ENCODE measurements around the gene COLQ. TPM values are rescaled to one million over a fixed set of nuclear protein-coding genes. Genes with fewer than 3 reads are reported as not detected.

COLQ gene
- total RNA-seq, 1 experiment from 2014 or later = 1.5 TPM

DNA sequence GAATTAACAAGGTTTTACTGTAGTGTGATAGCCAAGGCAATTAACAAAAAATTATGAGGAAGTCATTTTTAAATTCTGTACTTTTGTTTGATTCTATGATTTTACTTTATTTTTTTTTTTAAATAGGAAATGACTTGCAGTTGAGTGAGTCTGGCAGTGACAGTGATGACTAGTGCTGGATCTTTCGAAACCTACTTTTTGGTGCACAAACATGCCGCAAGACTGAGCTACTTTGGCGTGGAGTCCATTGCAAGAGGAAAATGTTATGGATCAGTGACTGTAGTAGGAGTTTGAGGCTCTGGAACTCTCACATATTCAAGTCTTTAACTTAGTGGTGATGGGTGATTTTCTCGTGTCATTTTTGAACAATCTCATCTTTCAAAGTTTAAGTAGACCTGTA, 82.5 kb downstream of the COLQ start:
- ChIA-PET POLR2A (ENCODE audit: unreplicated experiment) (no interaction called here), CTCF (no interaction called here)
- Histone ChIP-seq H3K79me2 (ENCODE audit: low read length) (no peaks in the 10 kb centered on the region), H3F3A (ENCODE audit: low read length, unreplicated experiment) (no peaks in the 10 kb centered on the region), H2AFZ (ENCODE audit: low read length) (no peak overlapping the region), H3K27ac (ENCODE audit: low read length) (no peak overlapping the region), H3K9me3 (ENCODE audit: low read length) (no peaks in the 10 kb centered on the region), H3K4me1 (ENCODE audit: insufficient read depth, low read length) (no peaks in the 10 kb centered on the region), H3K4me3 (ENCODE audit: low read length) (no peak overlapping the region), H4K20me1 (ENCODE audit: low read length) (no peaks in the 10 kb centered on the region), H3K36me3 (ENCODE audit: low read depth, low read length) (peaks cover 62% of the 10 kb centered on the region), H3K4me2 (ENCODE audit: low read length) (no peak overlapping the region), H3K9me2 (replicated peaks; ENCODE audit: low read length) (no peaks in the 10 kb centered on the region), H3K9ac (ENCODE audit: low read length) (no peak overlapping the region), H3K27me3 (ENCODE audit: low read length) (no peaks in the 10 kb centered on the region)
- TF ChIP-seq, protein P1, sequence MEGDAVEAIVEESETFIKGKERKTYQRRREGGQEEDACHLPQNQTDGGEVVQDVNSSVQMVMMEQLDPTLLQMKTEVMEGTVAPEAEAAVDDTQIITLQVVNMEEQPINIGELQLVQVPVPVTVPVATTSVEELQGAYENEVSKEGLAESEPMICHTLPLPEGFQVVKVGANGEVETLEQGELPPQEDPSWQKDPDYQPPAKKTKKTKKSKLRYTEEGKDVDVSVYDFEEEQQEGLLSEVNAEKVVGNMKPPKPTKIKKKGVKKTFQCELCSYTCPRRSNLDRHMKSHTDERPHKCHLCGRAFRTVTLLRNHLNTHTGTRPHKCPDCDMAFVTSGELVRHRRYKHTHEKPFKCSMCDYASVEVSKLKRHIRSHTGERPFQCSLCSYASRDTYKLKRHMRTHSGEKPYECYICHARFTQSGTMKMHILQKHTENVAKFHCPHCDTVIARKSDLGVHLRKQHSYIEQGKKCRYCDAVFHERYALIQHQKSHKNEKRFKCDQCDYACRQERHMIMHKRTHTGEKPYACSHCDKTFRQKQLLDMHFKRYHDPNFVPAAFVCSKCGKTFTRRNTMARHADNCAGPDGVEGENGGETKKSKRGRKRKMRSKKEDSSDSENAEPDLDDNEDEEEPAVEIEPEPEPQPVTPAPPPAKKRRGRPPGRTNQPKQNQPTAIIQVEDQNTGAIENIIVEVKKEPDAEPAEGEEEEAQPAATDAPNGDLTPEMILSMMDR (conservative IDR thresholded peaks at IDR 0.05; ENCODE audit: low read depth, low read length) = no peak
- no peak for TF ChIP-seq EZH2 (IDR thresholded peaks at IDR 0.05; ENCODE audit: low read length, unreplicated experiment)
- TF ChIP-seq EZH2phosphoT487 (IDR thresholded peaks at IDR 0.05; ENCODE audit: borderline replicate concordance, low read length) = no peak
- intact Hi-C loops (cut with micrococcal nuclease) = no loop called here
- no TSS peak for BruUV-seq (replicated peaks)
- ATAC-seq = no peak
- DNase-seq = no peak

DNA sequence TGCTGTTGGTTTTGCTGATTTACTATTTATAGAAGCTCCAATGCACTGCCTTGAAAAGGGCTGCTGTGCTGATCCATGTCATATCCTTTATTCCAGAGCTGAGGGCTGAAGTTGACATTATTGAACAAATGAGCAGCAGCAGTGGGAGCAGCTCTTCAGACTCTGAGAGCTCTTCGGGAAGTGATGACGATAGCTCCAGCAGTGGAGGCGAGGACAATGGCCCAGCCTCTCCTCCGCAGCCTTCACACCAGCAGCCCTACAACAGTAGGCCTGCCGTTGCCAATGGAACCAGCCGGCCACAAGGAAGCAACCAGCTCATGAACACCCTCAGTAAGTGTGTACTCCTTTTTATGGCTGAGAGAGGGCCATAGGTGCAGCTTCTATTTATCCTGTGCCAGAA, 85.3 kb downstream of the COLQ start:
- Histone ChIP-seq H3K27ac (ENCODE audit: low read length) (no peak overlapping the region), H3K9me3 (ENCODE audit: low read length) (no peaks in the 10 kb centered on the region), H3K9ac (ENCODE audit: low read length) (no peak overlapping the region), H3K4me3 (ENCODE audit: low read length) (no peak overlapping the region), H3K27me3 (ENCODE audit: low read length) (no peaks in the 10 kb centered on the region), H2AFZ (ENCODE audit: low read length) (no peak overlapping the region), H4K20me1 (ENCODE audit: low read length) (no peaks in the 10 kb centered on the region), H3K9me2 (replicated peaks; ENCODE audit: low read length) (no peaks in the 10 kb centered on the region), H3K36me3 (ENCODE audit: low read depth, low read length) (peaks cover 71% of the 10 kb centered on the region), H3K4me1 (ENCODE audit: insufficient read depth, low read length) (no peaks in the 10 kb centered on the region), H3K4me2 (ENCODE audit: low read length) (no peak overlapping the region), H3F3A (ENCODE audit: low read length, unreplicated experiment) (no peaks in the 10 kb centered on the region), H3K79me2 (ENCODE audit: low read length) (peaks cover 1% of the 10 kb centered on the region)
- no peak for DNase-seq
- no peak for ATAC-seq
- POLR2A ChIA-PET (ENCODE audit: unreplicated experiment) = no interaction called here
- no TSS peak for BruUV-seq (replicated peaks)
- intact Hi-C loops (cut with micrococcal nuclease) = no loop called here
- CTCF ChIA-PET = no interaction called here
- TF ChIP-seq EZH2 (IDR thresholded peaks at IDR 0.05; ENCODE audit: low read length, unreplicated experiment) (no peak), EZH2phosphoT487 (IDR thresholded peaks at IDR 0.05; ENCODE audit: borderline replicate concordance, low read length) (no peak)
- TF ChIP-seq, protein P1 (conservative IDR thresholded peaks at IDR 0.05; ENCODE audit: low read depth, low read length) = no peak

DNA sequence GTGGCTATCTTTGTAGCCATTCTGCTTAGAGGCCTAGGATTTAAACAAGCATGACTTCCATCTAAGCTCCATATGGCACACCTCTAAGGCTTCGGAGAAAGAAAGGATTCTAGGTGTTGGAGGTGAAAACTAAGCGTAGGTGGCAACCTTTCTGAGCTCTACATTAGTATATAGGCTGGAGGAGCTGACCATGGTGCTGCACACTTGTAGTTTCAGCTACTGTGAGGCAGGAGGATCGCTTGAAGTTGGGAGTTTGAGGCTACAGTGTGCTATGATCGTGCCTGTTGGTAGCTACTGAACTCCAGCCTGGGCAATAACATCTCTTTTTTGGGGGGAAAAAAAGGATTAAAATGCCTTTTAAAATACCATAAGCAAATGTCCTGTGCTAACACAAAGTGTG, 86.8 kb downstream of the COLQ start:
- no peak for ATAC-seq
- TF ChIP-seq, protein P1 (conservative IDR thresholded peaks at IDR 0.05; ENCODE audit: low read depth, low read length) = no peak
- TF ChIP-seq EZH2phosphoT487 (IDR thresholded peaks at IDR 0.05; ENCODE audit: borderline replicate concordance, low read length) (no peak), EZH2 (IDR thresholded peaks at IDR 0.05; ENCODE audit: low read length, unreplicated experiment) (no peak)
- no peaks in the 10 kb centered on the region for H3K4me1 ChIP-seq (ENCODE audit: insufficient read depth, low read length)
- no peak overlapping the region for H3K27ac ChIP-seq (ENCODE audit: low read length)
- H3K9me3 ChIP-seq (ENCODE audit: low read length) = no peaks in the 10 kb centered on the region
- H4K20me1 ChIP-seq (ENCODE audit: low read length) = no peaks in the 10 kb centered on the region
- CTCF ChIA-PET = no interaction called here
- no peaks in the 10 kb centered on the region for H3K9me2 ChIP-seq (replicated peaks; ENCODE audit: low read length)
- peaks cover 65% of the 10 kb centered on the region for H3K36me3 ChIP-seq (ENCODE audit: low read depth, low read length)
- no TSS peak for BruUV-seq (replicated peaks)
- no peak overlapping the region for H3K4me2 ChIP-seq (ENCODE audit: low read length)
- no peak overlapping the region for H2AFZ ChIP-seq (ENCODE audit: low read length)
- POLR2A ChIA-PET (ENCODE audit: unreplicated experiment) = no interaction called here
- H3K4me3 ChIP-seq (ENCODE audit: low read length) = no peak overlapping the region
- intact Hi-C loops (cut with micrococcal nuclease) = no loop called here
- H3K79me2 ChIP-seq (ENCODE audit: low read length) = peaks cover 16% of the 10 kb centered on the region
- DNase-seq = no peak
- H3K9ac ChIP-seq (ENCODE audit: low read length) = no peak overlapping the region
- H3K27me3 ChIP-seq (ENCODE audit: low read length) = no peaks in the 10 kb centered on the region
- no peaks in the 10 kb centered on the region for H3F3A ChIP-seq (ENCODE audit: low read length, unreplicated experiment)
